Prostate gland (tissue), 2 donors: ENCODE measurements around the gene SCFD1.

Source experiments
- CTCF ChIP-seq, 4 experiments: fragments of 200-600 bp in 2 of 4; fragments of 450-650 bp in 2 of 4; sonication (generic) in 2 of 4; IDR thresholded peaks; 1 replicate in 3 of 4; 2 replicates in 1 of 4; pipeline ENCODE4 v1.5.1; 2016 to 2019; ENCODE audit warnings: antibody characterized with exemption in 4 of 4, mild to moderate bottlenecking in 2 of 4, moderate library complexity in 2 of 4
- POLR2A ChIP-seq: fragments of 450-650 bp; IDR thresholded peaks from one replicate; pipeline ENCODE4 v1.6.1; 2016; ENCODE audit warnings: antibody characterized with exemption, mild to moderate bottlenecking
- POLR2AphosphoS5 ChIP-seq: sonication (generic); formaldehyde crosslinking; IDR thresholded peaks from one replicate; pipeline ENCODE4 v1.6.1; 2017; ENCODE audit warnings: antibody characterized with exemption

DNA sequence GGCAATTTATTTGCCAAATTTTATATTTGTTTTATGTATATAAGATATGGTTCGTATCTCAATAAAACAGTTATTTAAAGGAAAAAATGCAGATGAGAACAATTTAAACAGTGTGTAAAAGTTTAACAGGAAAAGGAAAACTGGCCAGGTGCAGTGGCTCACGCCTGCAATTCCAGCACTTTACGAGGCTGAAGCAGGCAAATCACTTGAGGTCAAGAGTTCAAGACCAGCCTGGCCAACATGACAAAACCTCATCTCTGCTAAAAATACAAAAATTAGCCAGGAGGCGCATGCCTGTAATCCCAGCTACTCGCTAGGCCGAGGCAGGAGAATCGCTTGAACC is 40.9 kb upstream of the SCFD1 start:
- no peak for TF ChIP-seq CTCF (IDR thresholded peaks at IDR 0.05)
- no peak for TF ChIP-seq POLR2A
- TF ChIP-seq POLR2AphosphoS5 = no peak
